D721Med (cell line): Measurements from ENCODE around the gene HNF4A.

Experiments used
- DNase-seq: peaks from one replicate; pipeline ENCODE4 v3.0.0; 2011; ENCODE audit warnings: low spot score; ENCODE audit not compliant: insufficient read length
- FAIRE-seq: peaks from 2 replicates; lab custom pipeline; 2011; peaks lifted over from hg19 to GRCh38; lab: Jason Lieb, UNC
- CTCF ChIP-seq: IDR thresholded peaks from 2 replicates; pipeline ENCODE4 v1.5.1; 2012; ENCODE audit warnings: mild to moderate bottlenecking, control low read depth; ENCODE audit not compliant: insufficient read depth; ENCODE audit errors: missing control alignments

Gene HNF4A

GRCh38 chr20:44406572-44407137, 51.2 kb downstream of the HNF4A start:
- no peak for FAIRE-seq
- no peak for TF ChIP-seq CTCF
- no peak for DNase-seq

GRCh38 chr20:44407402-44408184, 52.1 kb downstream of the HNF4A start:
- FAIRE-seq (no peak), DNase-seq (no peak)
- no peak for TF ChIP-seq CTCF

- FAIRE-seq (no peak), DNase-seq (no peak)
- no peak for TF ChIP-seq CTCF
Observed at GRCh38 chr20:44409132-44409600, 53.7 kb downstream of the HNF4A start.

GRCh38 chr20:44410583-44411019, 55.1 kb downstream of the HNF4A start:
- DNase-seq (no peak), FAIRE-seq (no peak)
- TF ChIP-seq CTCF: no peak

- DNase-seq (no peak), FAIRE-seq (no peak)
Observed at GRCh38 chr20:44411020-44411756, 55.7 kb downstream of the HNF4A start.

GRCh38 chr20:44411757-44412401, 56.4 kb downstream of the HNF4A start:
- no peak for TF ChIP-seq CTCF
- no peak for DNase-seq
- FAIRE-seq: no peak

More at GRCh38 chr20:44411020-44411756, 55.7 kb downstream of the HNF4A start:
- TF ChIP-seq CTCF: no peak
